NCI-H510A treated with DMSO at 0.1 percent for 48 hours (cell line): ENCODE data around the gene CES4A.
"Not testable (repeated sequence)": the region's sequence is repeated elsewhere in the genome, so short reads cannot be mapped to it uniquely, and the experiment has no call there.

Experiments
- DNase-seq: peaks from one replicate; lab custom pipeline; 2025; lab: John Stamatoyannopoulos, UW

CES4A gene

GRCh38 chr16:66991545-66992077, 3.2 kb downstream of the CES4A start:
- DNase-seq, result no peak

GRCh38 chr16:66993558-66993957, 5.2 kb downstream of the CES4A start:
- DNase-seq, result not testable (repeated sequence)

GRCh38 chr16:66996324-66996982, 8.1 kb downstream of the CES4A start:
- no peak for DNase-seq

- DNase-seq, result no peak
Measured at GRCh38 chr16:66996983-66997358, 8.6 kb downstream of the CES4A start.

GRCh38 chr16:67000384-67001351, 12.3 kb downstream of the CES4A start:
- peak; percentile 68 for DNase-seq

- DNase-seq, result no peak
Measured at GRCh38 chr16:67001726-67002125, 13.3 kb downstream of the CES4A start.

GRCh38 chr16:67006930-67007658, 18.7 kb downstream of the CES4A start:
- no peak for DNase-seq

GRCh38 chr16:67009158-67009557, 20.8 kb downstream of the CES4A start:
- no peak for DNase-seq

GRCh38 chr16:67011274-67011673, 22.9 kb downstream of the CES4A start:
- no peak for DNase-seq

- DNase-seq, result no peak
Measured at GRCh38 chr16:67013233-67013822, 24.9 kb downstream of the CES4A start.

- DNase-seq, result no peak
Measured at GRCh38 chr16:67013823-67014633, 25.6 kb downstream of the CES4A start.

- no peak for DNase-seq
Measured at GRCh38 chr16:67014634-67015312, 26.4 kb downstream of the CES4A start.

- DNase-seq, result no peak
Measured at GRCh38 chr16:67015313-67015731, 26.9 kb downstream of the CES4A start.

GRCh38 chr16:67016143-67016542, 27.8 kb downstream of the CES4A start:
- DNase-seq, result no peak

GRCh38 chr16:67016681-67017420, 28.5 kb downstream of the CES4A start:
- DNase-seq, result no peak

- DNase-seq, result no peak
Measured at GRCh38 chr16:67017421-67017750, 29.0 kb downstream of the CES4A start.

GRCh38 chr16:67017810-67018488, 29.6 kb downstream of the CES4A start:
- DNase-seq, result peak; percentile 68

- DNase-seq, result no peak
Measured at GRCh38 chr16:67019171-67019570, 30.8 kb downstream of the CES4A start.

- DNase-seq, result no peak
Measured at GRCh38 chr16:67021321-67021720, 32.9 kb downstream of the CES4A start.
